OCI-LY7 (cell line): Measurements from ENCODE around the gene PLEKHG4B. TPM values are rescaled to one million over a fixed set of nuclear protein-coding genes. Genes with fewer than 3 reads are reported as not detected.

Experiments
- BruUV-seq: library from RNA; stranded (reverse); fragments of 400-500 nt; replicated peaks from 2 replicates; lab custom pipeline; 2021; lab: Mats Ljungman, UMichigan
- CTCF ChIA-PET: fragments of 300-600 bp; sonication (Branson Sonifier 250); formaldehyde crosslinking; loops from one replicate; lab custom pipeline; 2022; ENCODE audit warnings: antibody characterized with exemption; ENCODE audit not compliant: unreplicated experiment; lab: Charles Lee
- POLR2A ChIA-PET: fragments of 300-600 bp; sonication (Branson Sonifier 250); formaldehyde crosslinking; loops from one replicate; lab custom pipeline; 2022; ENCODE audit warnings: antibody characterized with exemption; lab: Charles Lee
- DNase-seq: peaks from one replicate; pipeline ENCODE4 v3.0.0-alpha.2; 2015; ENCODE audit warnings: low spot score
- H2AFZ ChIP-seq: fragments of 200-600 bp; sonication (generic), shearing (Covaris generic); 2 replicates; pipeline ENCODE4 v1.6.1; 2014; ENCODE audit warnings: mild to moderate bottlenecking, antibody characterized with exemption, low read length, moderate library complexity
- H3K27ac ChIP-seq: fragments of 200-600 bp; sonication (generic); 2 replicates; pipeline ENCODE4 v1.5.1; 2014; ENCODE audit warnings: mixed run types, low read depth, mild to moderate bottlenecking, moderate library complexity, low read length, inconsistent platforms; ENCODE audit not compliant: poor library complexity, severe bottlenecking
- H3K36me3 ChIP-seq: fragments of 200-600 bp; sonication (generic); 2 replicates; pipeline ENCODE4 v1.6.1; 2014; ENCODE audit warnings: mild to moderate bottlenecking, antibody characterized with exemption, low read length, moderate library complexity, mixed read lengths; ENCODE audit not compliant: insufficient read depth
- H3K4me1 ChIP-seq: fragments of 200-600 bp; sonication (generic); 2 replicates; pipeline ENCODE4 v1.5.1; 2014; ENCODE audit warnings: mild to moderate bottlenecking, low read length; ENCODE audit not compliant: insufficient read depth, poor library complexity, severe bottlenecking
- H3K4me2 ChIP-seq: fragments of 200-600 bp; sonication (generic); 2 replicates; pipeline ENCODE4 v1.6.1; 2014; ENCODE audit warnings: mild to moderate bottlenecking, low read length
- H3K4me3 ChIP-seq: fragments of 200-600 bp; sonication (generic); 2 replicates; pipeline ENCODE4 v1.5.1; 2014; ENCODE audit warnings: mild to moderate bottlenecking, low read depth, low read length; ENCODE audit not compliant: poor library complexity, severe bottlenecking
- H3K79me2 ChIP-seq: fragments of 200-600 bp; sonication (generic); 2 replicates; pipeline ENCODE4 v1.6.1; 2016; ENCODE audit warnings: low read depth, mild to moderate bottlenecking, low read length, moderate library complexity, mixed read lengths; ENCODE audit not compliant: insufficient read depth
- H3K9me2 ChIP-seq: fragments of 200-600 bp; sonication (generic); 2 replicates; pipeline ENCODE4 v1.6.1; 2016; ENCODE audit warnings: mild to moderate bottlenecking, low read length, mixed read lengths; ENCODE audit not compliant: insufficient read depth
- H3K9me3 ChIP-seq: fragments of 200-600 bp; sonication (generic); 2 replicates; pipeline ENCODE4 v1.6.1; 2014; ENCODE audit warnings: mild to moderate bottlenecking, mixed run types, low read length, mixed read lengths
- H4K20me1 ChIP-seq: fragments of 200-600 bp; sonication (generic); 2 replicates; pipeline ENCODE4 v1.6.1; 2014; ENCODE audit warnings: mild to moderate bottlenecking, antibody characterized with exemption, low read length, moderate library complexity, mixed read lengths; ENCODE audit not compliant: insufficient read depth
- CTCF ChIP-seq: fragments of 200-600 bp; sonication (generic); conservative IDR thresholded peaks from 2 replicates; pipeline ENCODE4 v1.5.1; 2014; ENCODE audit warnings: mild to moderate bottlenecking, antibody characterized with exemption, low read length, moderate library complexity, mixed read lengths
- EZH2phosphoT487 ChIP-seq: fragments of 200-600 bp; sonication (generic); IDR thresholded peaks from 2 replicates; pipeline ENCODE4 v1.6.1; 2018; ENCODE audit warnings: low read depth, borderline replicate concordance, mild to moderate bottlenecking, mixed run types, antibody characterized with exemption, low read length, moderate library complexity, mixed read lengths
- intact Hi-C: fragments of 100-400 bp; cut with micrococcal nuclease; formaldehyde crosslinking; loops from one replicate; pipeline ENCODE4 v1.10.0; 2022; ENCODE audit not compliant: unreplicated experiment
- total RNA-seq, 2 experiments: library from RNA; depleted of rRNA in 1 of 2; stranded (reverse); fragments of >200 nt in 1 of 2; shearing (Covaris generic) in 1 of 2; gene quantifications; 2 replicates each; pipeline ENCODE4 v1.2.3, GENCODE V29; 2014 to 2022

The PLEKHG4B gene
- total RNA-seq, 2 experiments from 2014 or later, result 0.30 to 0.41 TPM

- Histone ChIP-seq H3K9me2 (no peaks in the 10 kb centered on the region), H4K20me1 (no peaks in the 10 kb centered on the region), H3K27ac (no peak overlapping the region), H3K4me2 (no peak overlapping the region), H2AFZ (no peak overlapping the region), H3K36me3 (no peaks in the 10 kb centered on the region), H3K79me2 (no peaks in the 10 kb centered on the region), H3K9me3 (no peaks in the 10 kb centered on the region), H3K4me3 (no peak overlapping the region), H3K4me1 (no peaks in the 10 kb centered on the region)
- no TSS peak for BruUV-seq
- intact Hi-C loops, result no loop called here
- ChIA-PET POLR2A (no interaction called here), CTCF (no interaction called here)
- TF ChIP-seq CTCF, result no peak
- no peak for TF ChIP-seq EZH2phosphoT487
- no peak for DNase-seq
Observed at GRCh38 chr5:82570-82969, 9.4 kb upstream of the PLEKHG4B start.

- no peaks in the 10 kb centered on the region for H3K9me3 ChIP-seq
- no peaks in the 10 kb centered on the region for H4K20me1 ChIP-seq
- BruUV-seq, result no TSS peak
- intact Hi-C loops, result no loop called here
- H3K4me2 ChIP-seq, result no peak overlapping the region
- H3K79me2 ChIP-seq, result no peaks in the 10 kb centered on the region
- no peak for TF ChIP-seq CTCF
- no peak for TF ChIP-seq EZH2phosphoT487
- no peak overlapping the region for H3K4me3 ChIP-seq
- ChIA-PET CTCF (no interaction called here), POLR2A (no interaction called here)
- no peaks in the 10 kb centered on the region for H3K4me1 ChIP-seq
- H2AFZ ChIP-seq, result no peak overlapping the region
- no peaks in the 10 kb centered on the region for H3K36me3 ChIP-seq
- no peak for DNase-seq
- no peak overlapping the region for H3K27ac ChIP-seq
- no peaks in the 10 kb centered on the region for H3K9me2 ChIP-seq
Observed at GRCh38 chr5:83029-83428, 8.9 kb upstream of the PLEKHG4B start.

- DNase-seq, result no peak
- TF ChIP-seq CTCF (no peak), EZH2phosphoT487 (no peak)
- Histone ChIP-seq H3K9me2 (no peaks in the 10 kb centered on the region), H2AFZ (no peak overlapping the region), H4K20me1 (no peaks in the 10 kb centered on the region), H3K79me2 (no peaks in the 10 kb centered on the region), H3K36me3 (no peaks in the 10 kb centered on the region), H3K4me1 (no peaks in the 10 kb centered on the region), H3K9me3 (no peaks in the 10 kb centered on the region), H3K4me3 (no peak overlapping the region), H3K4me2 (no peak overlapping the region), H3K27ac (no peak overlapping the region)
- intact Hi-C loops, result no loop called here
- POLR2A ChIA-PET, result no interaction called here
- no TSS peak for BruUV-seq
- CTCF ChIA-PET, result no interaction called here
Observed at GRCh38 chr5:85334-85995, 6.5 kb upstream of the PLEKHG4B start.
